Bronchial epithelial cell (primary cell): ENCODE data around the gene RAD51B. TPM values are rescaled to one million over a fixed set of nuclear protein-coding genes. Genes with fewer than 3 reads are reported as not detected.
"Not testable (repeated sequence)": the region's sequence is repeated elsewhere in the genome, so short reads cannot be mapped to it uniquely, and the experiment has no call there.

Experiments used
- DNase-seq: peaks from one replicate; pipeline ENCODE4 v3.0.0-alpha.2; 2010; ENCODE audit warnings: low read depth
- FAIRE-seq: peaks from 2 replicates; lab custom pipeline; 2011; peaks lifted over from hg19 to GRCh38; lab: Jason Lieb, UNC
- H3K27me3 ChIP-seq: 2 replicates; pipeline ENCODE4 v1.5.1; 2011; ENCODE audit warnings: low read length; ENCODE audit not compliant: control insufficient read depth, insufficient read depth
- H3K36me3 ChIP-seq: 2 replicates; pipeline ENCODE4 v1.5.1; 2011; ENCODE audit warnings: low read length; ENCODE audit not compliant: control insufficient read depth, insufficient read depth
- H3K4me3 ChIP-seq: 2 replicates; pipeline ENCODE4 v1.5.1; 2011; ENCODE audit warnings: mild to moderate bottlenecking, low read depth, low read length, control low read depth
- total RNA-seq: library from RNA; depleted of rRNA; stranded (reverse); fragments of >200 nt; gene quantifications from 2 replicates; pipeline ENCODE4 v1.2.1, GENCODE V29; 2014
- TF ChIP-seq, protein P1 (sequence below): IDR thresholded peaks from 2 replicates; pipeline ENCODE4 v1.5.1; 2011; ENCODE audit warnings: mild to moderate bottlenecking, moderate library complexity, low read length, control low read depth, inconsistent platforms; ENCODE audit not compliant: insufficient read depth, severe bottlenecking

The RAD51B gene
- total RNA-seq, 1 donor from 2014 or later, result 12.1 TPM

DNA sequence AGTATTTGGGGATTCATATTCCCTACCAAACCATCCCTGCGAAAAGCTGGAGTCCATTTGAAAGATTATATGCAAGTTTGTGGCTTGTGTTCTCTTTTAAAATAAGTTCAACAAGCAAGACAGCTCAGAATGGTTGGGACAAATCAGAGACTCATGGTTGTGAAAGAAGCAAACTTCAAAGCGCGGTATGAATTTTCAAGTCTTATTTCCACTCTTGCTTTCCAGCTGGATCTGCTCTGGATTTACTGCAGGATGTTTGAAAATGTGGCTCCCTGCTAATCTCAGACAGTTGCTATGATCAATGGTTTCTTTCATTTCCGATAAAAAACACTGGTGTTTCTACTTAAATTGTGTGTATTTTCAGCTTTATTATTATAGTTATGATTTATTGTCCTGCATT lies 477.5 kb downstream of the RAD51B start:
- DNase-seq (no peak), FAIRE-seq (no peak)
- H3K36me3 ChIP-seq, result no peaks in the 10 kb centered on the region
- no peaks in the 10 kb centered on the region for H3K27me3 ChIP-seq
- H3K4me3 ChIP-seq, result no peak overlapping the region
- TF ChIP-seq, protein P1, sequence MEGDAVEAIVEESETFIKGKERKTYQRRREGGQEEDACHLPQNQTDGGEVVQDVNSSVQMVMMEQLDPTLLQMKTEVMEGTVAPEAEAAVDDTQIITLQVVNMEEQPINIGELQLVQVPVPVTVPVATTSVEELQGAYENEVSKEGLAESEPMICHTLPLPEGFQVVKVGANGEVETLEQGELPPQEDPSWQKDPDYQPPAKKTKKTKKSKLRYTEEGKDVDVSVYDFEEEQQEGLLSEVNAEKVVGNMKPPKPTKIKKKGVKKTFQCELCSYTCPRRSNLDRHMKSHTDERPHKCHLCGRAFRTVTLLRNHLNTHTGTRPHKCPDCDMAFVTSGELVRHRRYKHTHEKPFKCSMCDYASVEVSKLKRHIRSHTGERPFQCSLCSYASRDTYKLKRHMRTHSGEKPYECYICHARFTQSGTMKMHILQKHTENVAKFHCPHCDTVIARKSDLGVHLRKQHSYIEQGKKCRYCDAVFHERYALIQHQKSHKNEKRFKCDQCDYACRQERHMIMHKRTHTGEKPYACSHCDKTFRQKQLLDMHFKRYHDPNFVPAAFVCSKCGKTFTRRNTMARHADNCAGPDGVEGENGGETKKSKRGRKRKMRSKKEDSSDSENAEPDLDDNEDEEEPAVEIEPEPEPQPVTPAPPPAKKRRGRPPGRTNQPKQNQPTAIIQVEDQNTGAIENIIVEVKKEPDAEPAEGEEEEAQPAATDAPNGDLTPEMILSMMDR, result no peak

DNA sequence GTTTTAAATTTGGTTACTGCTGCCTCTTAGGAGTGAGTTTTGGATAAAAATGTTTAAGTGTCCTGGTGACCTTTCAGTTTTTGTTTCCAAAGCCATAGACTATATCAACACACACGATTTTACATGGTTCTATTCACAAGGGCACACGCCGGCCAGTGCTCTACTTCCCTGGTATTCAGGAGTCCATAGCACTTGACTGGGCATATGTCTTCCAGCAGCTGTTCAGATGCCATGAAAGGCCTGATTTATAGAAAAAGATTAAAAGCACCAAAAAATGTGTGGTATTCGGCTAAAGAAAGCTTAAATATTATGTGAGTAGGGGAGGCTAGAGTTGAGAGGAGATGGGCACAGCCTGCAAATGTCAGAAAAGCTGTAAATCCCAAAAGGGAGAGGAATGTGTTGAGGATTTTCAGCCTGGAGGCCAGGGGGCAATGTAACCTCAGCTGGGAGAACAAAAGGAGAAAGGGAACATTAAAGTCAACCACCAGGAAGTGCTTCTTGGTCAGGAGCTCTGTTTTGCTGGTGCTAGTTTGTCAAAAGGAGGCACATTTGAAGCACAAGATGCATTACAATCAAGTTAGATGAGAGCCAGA lies 478.4 kb downstream of the RAD51B start:
- FAIRE-seq (no peak), DNase-seq (no peak)
- no peaks in the 10 kb centered on the region for H3K27me3 ChIP-seq
- no peak overlapping the region for H3K4me3 ChIP-seq
- TF ChIP-seq, protein P1, result peak; percentile 11
- no peaks in the 10 kb centered on the region for H3K36me3 ChIP-seq

DNA sequence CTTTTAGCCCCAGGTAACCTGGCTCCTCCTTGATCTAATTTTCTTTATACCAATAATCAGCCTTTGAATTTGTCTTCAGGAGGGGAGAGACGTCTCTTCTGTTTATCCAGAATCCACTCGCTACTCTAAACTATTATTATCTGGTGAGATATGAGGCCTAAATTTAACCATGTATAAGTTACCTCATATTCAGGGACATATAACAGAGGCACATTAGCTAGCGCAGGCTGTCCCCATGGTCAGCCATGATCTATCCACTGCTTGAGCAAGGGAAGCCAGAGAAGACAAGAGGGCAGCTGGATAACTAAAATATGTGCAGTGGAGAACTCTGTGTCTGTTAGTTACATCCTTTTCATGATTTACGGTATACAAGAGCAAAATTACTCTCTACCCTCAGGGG lies 481.0 kb downstream of the RAD51B start:
- FAIRE-seq (no peak), DNase-seq (no peak)
- TF ChIP-seq, protein P1, result no peak
- Histone ChIP-seq H3K27me3 (no peaks in the 10 kb centered on the region), H3K4me3 (no peak overlapping the region), H3K36me3 (no peaks in the 10 kb centered on the region)

DNA sequence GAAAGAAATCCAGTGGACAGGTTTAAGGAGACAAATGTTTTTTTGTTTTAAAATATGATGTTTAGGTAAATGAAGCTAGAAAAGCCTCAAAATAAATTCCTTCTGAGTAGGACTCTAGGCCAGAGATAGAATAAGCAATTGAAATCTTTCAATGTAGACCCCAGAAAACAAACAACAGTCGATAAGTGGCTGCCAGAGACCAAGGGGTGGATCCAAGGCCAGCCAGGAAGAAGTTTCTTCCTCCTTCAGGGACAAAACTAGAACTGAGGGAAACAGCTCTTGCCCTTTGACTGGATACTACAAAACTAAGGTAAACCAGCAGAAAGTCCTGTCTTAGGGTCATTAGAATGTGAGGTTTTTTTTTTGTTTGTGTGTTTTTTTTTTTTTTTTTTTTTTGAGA lies 481.6 kb downstream of the RAD51B start:
- DNase-seq, result no peak
- no peak overlapping the region for H3K4me3 ChIP-seq
- no peaks in the 10 kb centered on the region for H3K27me3 ChIP-seq
- no peak for FAIRE-seq
- TF ChIP-seq, protein P1, result no peak
- no peaks in the 10 kb centered on the region for H3K36me3 ChIP-seq

DNA sequence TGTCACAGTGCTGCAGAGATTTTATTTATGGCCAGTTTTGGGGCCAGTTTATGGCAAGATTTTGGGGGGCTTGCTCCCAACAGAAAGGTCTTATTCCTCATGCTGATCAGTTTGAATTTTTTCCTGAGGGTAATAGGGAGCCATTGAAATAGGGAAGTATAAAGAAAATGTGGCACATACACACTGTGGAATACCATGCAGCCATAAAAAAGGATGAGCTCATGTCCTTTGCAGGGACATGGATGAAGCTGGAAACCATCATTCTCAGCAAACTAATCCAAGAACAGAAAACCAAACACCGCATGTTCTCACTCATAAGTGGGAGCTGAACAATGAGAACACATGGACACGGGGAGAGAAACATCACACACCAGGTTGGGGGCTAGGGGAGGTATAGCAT lies 483.4 kb downstream of the RAD51B start:
- H3K4me3 ChIP-seq, FAIRE-seq, H3K36me3 ChIP-seq, H3K27me3 ChIP-seq, DNase-seq: not testable (repeated sequence)

DNA sequence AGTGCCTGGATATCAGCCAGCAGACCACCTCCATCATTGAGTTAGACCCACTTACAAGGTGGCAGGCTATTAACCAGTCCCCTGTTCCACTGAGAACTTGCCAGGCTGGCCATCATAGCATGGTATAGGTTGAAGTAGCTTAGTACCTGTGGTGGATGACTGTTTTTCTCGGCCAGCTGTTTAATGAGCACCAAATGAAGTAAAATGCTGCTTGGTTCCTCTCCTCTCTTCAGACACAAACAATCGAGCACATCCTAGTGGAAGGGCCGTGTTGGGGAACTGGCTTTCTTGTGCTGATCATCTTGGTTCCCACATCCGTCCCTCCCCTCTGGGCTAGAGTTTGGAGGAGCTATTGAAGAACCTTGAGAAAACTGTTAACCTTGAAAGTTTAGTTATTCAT lies 486.2 kb downstream of the RAD51B start:
- Histone ChIP-seq H3K36me3 (no peaks in the 10 kb centered on the region), H3K4me3 (no peak overlapping the region), H3K27me3 (no peaks in the 10 kb centered on the region)
- TF ChIP-seq, protein P1, result no peak
- DNase-seq (no peak), FAIRE-seq (no peak)
